Rectal smooth muscle tissue (tissue), 1 donor: Measurements from ENCODE around the gene EIF4E1B.
A peak's percentile ranks its signal among the peaks of the same experiment; 100 is the strongest.
"Not testable (repeated sequence)": the region's sequence is repeated elsewhere in the genome, so short reads cannot be mapped to it uniquely, and the experiment has no call there.

ENCODE experiments used
- H3K27ac ChIP-seq: one replicate; pipeline ENCODE4 v1.7.0; 2013; ENCODE audit warnings: low read depth, low read length, inconsistent platforms
- H3K27me3 ChIP-seq: one replicate; pipeline ENCODE4 v1.7.0; 2013; ENCODE audit warnings: low read length; ENCODE audit not compliant: control insufficient read depth, insufficient read depth
- H3K36me3 ChIP-seq: one replicate; pipeline ENCODE4 v1.7.0; 2013; ENCODE audit warnings: low read length; ENCODE audit not compliant: control insufficient read depth, insufficient read depth
- H3K4me1 ChIP-seq: one replicate; pipeline ENCODE4 v1.7.0; 2013; ENCODE audit warnings: low read length; ENCODE audit not compliant: control insufficient read depth, insufficient read depth
- H3K4me3 ChIP-seq: one replicate; pipeline ENCODE4 v1.7.0; 2013; ENCODE audit warnings: low read length
- H3K9ac ChIP-seq: one replicate; pipeline ENCODE4 v1.7.0; 2013; ENCODE audit warnings: low read length

EIF4E1B gene

GRCh38 chr5:176596069-176596644, 34.3 kb upstream of the EIF4E1B start:
- Histone ChIP-seq H3K36me3 (no peaks in the 10 kb centered on the region), H3K4me1 (no peaks in the 10 kb centered on the region), H3K27me3 (no peaks in the 10 kb centered on the region), H3K27ac (no peak overlapping the region), H3K9ac (no peak overlapping the region), H3K4me3 (no peak overlapping the region)

- Histone ChIP-seq H3K27me3 (no peaks in the 10 kb centered on the region), H3K9ac (no peak overlapping the region), H3K27ac (no peak overlapping the region), H3K36me3 (no peaks in the 10 kb centered on the region), H3K4me1 (no peaks in the 10 kb centered on the region), H3K4me3 (peak overlapping the region; percentile 37)
These were observed 33.6 kb upstream of the EIF4E1B start for GRCh38 chr5:176596689-176597416.

- H3K36me3 ChIP-seq = no peaks in the 10 kb centered on the region
- H3K4me1 ChIP-seq = no peaks in the 10 kb centered on the region
- peak overlapping the region; percentile 25 for H3K4me3 ChIP-seq
- no peak overlapping the region for H3K27ac ChIP-seq
- no peak overlapping the region for H3K9ac ChIP-seq
- no peaks in the 10 kb centered on the region for H3K27me3 ChIP-seq
These were observed 32.8 kb upstream of the EIF4E1B start for GRCh38 chr5:176597417-176598389.

- H3K27ac ChIP-seq, H3K36me3 ChIP-seq, H3K4me1 ChIP-seq, H3K9ac ChIP-seq, H3K4me3 ChIP-seq, H3K27me3 ChIP-seq: not testable (repeated sequence)
These were observed 30.6 kb upstream of the EIF4E1B start for GRCh38 chr5:176599749-176600430.

GRCh38 chr5:176601901-176602482, 28.5 kb upstream of the EIF4E1B start:
- H3K27ac ChIP-seq = no peak overlapping the region
- no peak overlapping the region for H3K4me3 ChIP-seq
- H3K4me1 ChIP-seq = no peaks in the 10 kb centered on the region
- no peak overlapping the region for H3K9ac ChIP-seq
- H3K36me3 ChIP-seq = no peaks in the 10 kb centered on the region
- no peaks in the 10 kb centered on the region for H3K27me3 ChIP-seq

- H3K9ac ChIP-seq = no peak overlapping the region
- no peaks in the 10 kb centered on the region for H3K4me1 ChIP-seq
- H3K36me3 ChIP-seq = no peaks in the 10 kb centered on the region
- H3K27ac ChIP-seq = no peak overlapping the region
- H3K4me3 ChIP-seq = no peak overlapping the region
- no peaks in the 10 kb centered on the region for H3K27me3 ChIP-seq
These were observed 27.4 kb upstream of the EIF4E1B start for GRCh38 chr5:176603091-176603490.

- H3K9ac ChIP-seq = no peak overlapping the region
- H3K27me3 ChIP-seq = peaks cover 7% of the 10 kb centered on the region
- H3K4me1 ChIP-seq = no peaks in the 10 kb centered on the region
- H3K4me3 ChIP-seq = no peak overlapping the region
- H3K27ac ChIP-seq = no peak overlapping the region
- no peaks in the 10 kb centered on the region for H3K36me3 ChIP-seq
These were observed 24.4 kb upstream of the EIF4E1B start for GRCh38 chr5:176606032-176606431.

GRCh38 chr5:176606875-176607274, 23.6 kb upstream of the EIF4E1B start:
- H3K27me3 ChIP-seq = peaks cover 9% of the 10 kb centered on the region
- no peak overlapping the region for H3K4me3 ChIP-seq
- H3K27ac ChIP-seq = no peak overlapping the region
- H3K4me1 ChIP-seq = no peaks in the 10 kb centered on the region
- H3K36me3 ChIP-seq = no peaks in the 10 kb centered on the region
- no peak overlapping the region for H3K9ac ChIP-seq

- no peak overlapping the region for H3K27ac ChIP-seq
- H3K4me3 ChIP-seq = no peak overlapping the region
- no peaks in the 10 kb centered on the region for H3K36me3 ChIP-seq
- H3K9ac ChIP-seq = no peak overlapping the region
- peaks cover 13% of the 10 kb centered on the region for H3K27me3 ChIP-seq
- no peaks in the 10 kb centered on the region for H3K4me1 ChIP-seq
These were observed 22.3 kb upstream of the EIF4E1B start for GRCh38 chr5:176608142-176608705.

- Histone ChIP-seq H3K4me3 (peak overlapping the region; percentile 37), H3K9ac (no peak overlapping the region)
These were observed 21.3 kb upstream of the EIF4E1B start for GRCh38 chr5:176608937-176609723.

More at GRCh38 chr5:176608937-176609723, 21.3 kb upstream of the EIF4E1B start:
- Histone ChIP-seq H3K36me3 (no peaks in the 10 kb centered on the region), H3K27me3 (peaks cover 13% of the 10 kb centered on the region), H3K4me1 (no peaks in the 10 kb centered on the region), H3K27ac (no peak overlapping the region)
